Bronchial smooth muscle cell (primary cell): ENCODE measurements around the gene SYNGR1. TPM values are rescaled to one million over a fixed set of nuclear protein-coding genes. Genes with fewer than 3 reads are reported as not detected.

Experiments
- total RNA-seq: library from RNA; depleted of rRNA; stranded (reverse); fragments of >200 nt; gene quantifications from 2 replicates; pipeline ENCODE4 v1.2.1, GENCODE V29; 2014

The SYNGR1 gene, protein sequence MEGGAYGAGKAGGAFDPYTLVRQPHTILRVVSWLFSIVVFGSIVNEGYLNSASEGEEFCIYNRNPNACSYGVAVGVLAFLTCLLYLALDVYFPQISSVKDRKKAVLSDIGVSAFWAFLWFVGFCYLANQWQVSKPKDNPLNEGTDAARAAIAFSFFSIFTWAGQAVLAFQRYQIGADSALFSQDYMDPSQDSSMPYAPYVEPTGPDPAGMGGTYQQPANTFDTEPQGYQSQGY
- 5.4 and 10.0 TPM in 2 replicates for total RNA-seq

GRCh38 chr22:39349967-39350726 lies at the start of gene SYNGR1:
SYNGR1 (plus strand) TSS chr22:39349991; CDS start chr22:39350011, 20 bp downstream.

DNA sequence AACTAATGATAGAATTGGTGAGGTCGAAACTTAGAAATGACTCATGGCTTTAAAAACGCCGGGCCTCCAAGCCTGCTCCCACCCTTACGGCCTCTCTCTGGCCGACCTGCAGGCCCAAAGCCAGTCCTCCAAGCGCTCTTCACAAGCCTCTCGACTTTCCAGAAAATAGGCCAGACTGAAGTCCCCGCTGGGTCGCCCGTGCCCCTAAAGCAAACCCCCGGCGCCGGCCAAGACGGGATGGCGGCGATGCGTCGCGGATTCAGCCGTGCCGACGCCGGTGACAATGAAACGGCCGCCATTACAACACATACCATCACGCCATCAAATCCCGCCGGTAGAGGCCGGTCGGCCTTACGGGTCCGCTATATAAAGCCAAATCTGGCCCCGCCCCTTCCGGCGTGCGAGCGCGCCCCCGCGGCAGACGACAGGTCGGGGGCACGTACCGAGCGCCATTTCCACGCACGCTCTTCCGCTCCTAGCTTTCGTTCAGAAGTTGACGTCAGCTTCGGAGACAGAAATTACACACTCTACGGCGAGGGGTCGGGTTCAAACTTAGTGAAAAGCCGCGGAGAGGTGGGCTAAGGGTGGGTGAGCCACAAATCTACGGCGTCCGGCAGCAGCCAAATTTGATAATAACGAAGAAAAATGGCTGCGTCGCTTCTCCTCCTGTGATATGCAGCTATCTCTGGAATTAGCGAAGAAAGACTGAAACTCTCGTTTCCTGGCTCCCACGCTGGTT lies 30.3 kb upstream of the SYNGR1 start, which contains the start of gene RPL3:
Gene RPL3 (minus strand): TSS at position 340 of the 739 bp plus-strand sequence. CDS start 26 bp downstream, at position 314.

Other genes starting within 250 kb of the SYNGR1 start
- 5.8 and 6.2 TPM in 2 replicates for gene CBX7, start 197.3 kb upstream of the SYNGR1 start, total RNA-seq
- gene PDGFB, start 105.0 kb upstream of the SYNGR1 start, total RNA-seq = 0.16 and 0.43 TPM in 2 replicates
- 3,454 and 5,569 TPM in 2 replicates for gene RPL3, start 30.4 kb upstream of the SYNGR1 start, total RNA-seq
- gene TAB1, start 49.8 kb downstream of the SYNGR1 start, total RNA-seq = 14.0 and 18.7 TPM in 2 replicates
- under 0.01 TPM in 1 of 2 replicates, not detected in the other for gene MGAT3, start 107.0 kb downstream of the SYNGR1 start, total RNA-seq
- gene MIEF1, start 152.3 kb downstream of the SYNGR1 start, total RNA-seq = 12.1 and 13.9 TPM in 2 replicates
- 141 and 225 TPM in 2 replicates for gene ATF4, start 170.6 kb downstream of the SYNGR1 start, total RNA-seq
- 25.2 and 40.8 TPM in 2 replicates for gene RPS19BP1, start 182.8 kb downstream of the SYNGR1 start, total RNA-seq
- gene CACNA1I, start 220.8 kb downstream of the SYNGR1 start, total RNA-seq = under 0.01 TPM in 2 replicates